ENCODE measurements around the gene ZG16B. TPM values are rescaled to one million over a fixed set of nuclear protein-coding genes. Genes with fewer than 3 reads are reported as not detected.

Gene ZG16B
- total and polyA plus RNA-seq, 7 donors: 0.62 TPM; not detected in 6

GRCh38 chr16:2871926-2872325 is 41.8 kb downstream of the ZG16B start:
- no peak for ATAC-seq

GRCh38 chr16:2874032-2874911 is 44.2 kb downstream of the ZG16B start:
- peak overlapping the region; percentile 22 for H3K4me3 ChIP-seq
- no peaks in the 10 kb centered on the region for H3K9me3 ChIP-seq
- WGBS, 3 donors: 36 to 46% (median 37%) methylated on average over 21 of the region's 21 CpGs
- DNase-seq (peak in 1 of 2 donors; percentile 39), ATAC-seq (peak in 3 of 4 donors; percentile 6 to 32 (median 27))
- H3K27ac ChIP-seq: peak overlapping the region; percentile 55
- peaks cover 24% of the 10 kb centered on the region for H3K4me1 ChIP-seq
- intact Hi-C loops (cut with DNase I): loop anchor here in 1 of 2 donors (2.0 kb wide), 1 partner anchor 45 kb away; no protein-coding TSS in a partner anchor
- no peaks in the 10 kb centered on the region for H3K27me3 ChIP-seq (ENCODE audit: insufficient read depth in 3 of 3, low read length in 2 of 3)
- TF ChIP-seq CTCF (IDR thresholded peaks at IDR 0.05): no peak
- H3K36me3 ChIP-seq (ENCODE audit: insufficient read depth in 1 of 2, low read depth in 1 of 2): no peaks in the 10 kb centered on the region

More at GRCh38 chr16:2871926-2872325, 41.8 kb downstream of the ZG16B start:
- TF ChIP-seq CTCF (IDR thresholded peaks at IDR 0.05): no peak
- intact Hi-C loops (cut with DNase I): no loop called here
- H3K4me1 ChIP-seq: peaks cover 24% of the 10 kb centered on the region
- H3K36me3 ChIP-seq (ENCODE audit: insufficient read depth in 1 of 2, low read depth in 1 of 2): no peaks in the 10 kb centered on the region
- no peaks in the 10 kb centered on the region for H3K9me3 ChIP-seq
- no peak overlapping the region for H3K4me3 ChIP-seq
- H3K27ac ChIP-seq: no peak overlapping the region
- peak in 1 of 2 donors; percentile 29 for DNase-seq
- H3K27me3 ChIP-seq (ENCODE audit: insufficient read depth in 3 of 3, low read length in 2 of 3): no peaks in the 10 kb centered on the region
- WGBS, 3 donors: 73 to 75% (median 75%) methylated on average over 6 of the region's 6 CpGs

GRCh38 chr16:2874912-2875362 is 44.8 kb downstream of the ZG16B start:
- intact Hi-C loops (cut with DNase I): loop anchor here (2.0 to 5.0 kb wide), 2 partner anchors 42 to 44 kb away; no protein-coding TSS in a partner anchor
- H3K9me3 ChIP-seq: no peaks in the 10 kb centered on the region
- H3K36me3 ChIP-seq (ENCODE audit: insufficient read depth in 1 of 2, low read depth in 1 of 2): no peaks in the 10 kb centered on the region
- H3K27ac ChIP-seq: no peak overlapping the region
- H3K4me3 ChIP-seq: peak overlapping the region; percentile 22
- peak; percentile 78 to 90 for DNase-seq
- TF ChIP-seq CTCF (IDR thresholded peaks at IDR 0.05): peak; percentile 93
- 6 to 9% (median 8%) methylated on average over 25 of the region's 25 CpGs for WGBS, 3 donors
- peaks cover 24% of the 10 kb centered on the region for H3K4me1 ChIP-seq
- H3K27me3 ChIP-seq (ENCODE audit: insufficient read depth in 3 of 3, low read length in 2 of 3): no peaks in the 10 kb centered on the region
- ATAC-seq: peak; percentile 97 to 98 (median 98)

GRCh38 chr16:2879854-2880508 is 49.9 kb downstream of the ZG16B start:
- peak in 1 of 2 donors; percentile 16 for DNase-seq
- no peaks in the 10 kb centered on the region for H3K27me3 ChIP-seq (ENCODE audit: insufficient read depth in 3 of 3, low read length in 2 of 3)
- 83 to 93% (median 86%) methylated on average over 6 of the region's 6 CpGs for WGBS, 3 donors
- no peak overlapping the region for H3K4me3 ChIP-seq
- no peak for ATAC-seq
- H3K27ac ChIP-seq: no peak overlapping the region
- no peaks in the 10 kb centered on the region for H3K9me3 ChIP-seq
- TF ChIP-seq CTCF (IDR thresholded peaks at IDR 0.05): no peak
- no peaks in the 10 kb centered on the region for H3K4me1 ChIP-seq
- H3K36me3 ChIP-seq (ENCODE audit: insufficient read depth in 1 of 2, low read depth in 1 of 2): no peaks in the 10 kb centered on the region
- intact Hi-C loops (cut with DNase I): loop anchor here in 1 of 2 donors (5.0 kb wide), 1 partner anchor 37 kb away; no protein-coding TSS in a partner anchor

Other genes starting within 250 kb of the ZG16B start
- gene KCTD5, start 147.8 kb upstream of the ZG16B start, total RNA-seq: 10 to 100 TPM in 3 of 4 donors, 1 to 10 TPM in 1; 9.1 to 18.0 (median 16.7) TPM
- 10 to 100 TPM; 10.8 to 65.8 (median 24.1) TPM for gene KCTD5, start 147.8 kb upstream of the ZG16B start, polyA plus RNA-seq
- gene PRSS27, start 110.1 kb upstream of the ZG16B start, total RNA-seq: under 1 TPM in 2 of 4 donors, not detected in 2; 0.22 to 0.34 TPM
- under 1 TPM; 0.07 to 0.20 (median 0.08) TPM for gene PRSS27, start 110.1 kb upstream of the ZG16B start, polyA plus RNA-seq
- 100 to 1,000 TPM; 277 to 413 (median 316) TPM for gene SRRM2, start 77.7 kb upstream of the ZG16B start, total RNA-seq
- 100 to 1,000 TPM; 183 to 226 (median 216) TPM for gene SRRM2, start 77.7 kb upstream of the ZG16B start, polyA plus RNA-seq
- gene ELOB, start 53.0 kb upstream of the ZG16B start, total RNA-seq: 100 to 1,000 TPM; 226 to 317 (median 296) TPM
- gene ELOB, start 53.0 kb upstream of the ZG16B start, polyA plus RNA-seq: 100 to 1,000 TPM; 344 to 660 (median 388) TPM
- gene PRSS33, start 42.7 kb upstream of the ZG16B start, total RNA-seq: not detected
- gene PRSS33, start 42.7 kb upstream of the ZG16B start, polyA plus RNA-seq: not detected
- gene PRSS41, start 31.8 kb upstream of the ZG16B start, total RNA-seq: not detected
- not detected for gene PRSS41, start 31.8 kb upstream of the ZG16B start, polyA plus RNA-seq
- not detected for gene PRSS21, start 13.1 kb upstream of the ZG16B start, total RNA-seq
- gene PRSS21, start 13.1 kb upstream of the ZG16B start, polyA plus RNA-seq: under 1 TPM; 0.05 to 0.20 (median 0.10) TPM
- gene PRSS22, start 27.9 kb downstream of the ZG16B start, total RNA-seq: under 1 TPM in 1 of 4 donors, not detected in 3; 0.20 TPM
- under 1 TPM in 2 of 3 donors, not detected in 1; 0.07 to 0.13 TPM for gene PRSS22, start 27.9 kb downstream of the ZG16B start, polyA plus RNA-seq
- gene FLYWCH2, start 52.9 kb downstream of the ZG16B start, total RNA-seq: 10 to 100 TPM; 14.1 to 15.7 (median 15.4) TPM
- gene FLYWCH2, start 52.9 kb downstream of the ZG16B start, polyA plus RNA-seq: 10 to 100 TPM; 26.5 to 39.4 (median 35.5) TPM
- gene FLYWCH1, start 81.6 kb downstream of the ZG16B start, total RNA-seq: 10 to 100 TPM; 33.0 to 55.5 (median 40.3) TPM
- gene FLYWCH1, start 81.6 kb downstream of the ZG16B start, polyA plus RNA-seq: 10 to 100 TPM; 21.2 to 65.2 (median 24.7) TPM
- not detected for gene KREMEN2, start 134.0 kb downstream of the ZG16B start, total RNA-seq
- under 1 TPM in 2 of 3 donors, not detected in 1; 0.01 to 0.04 TPM for gene KREMEN2, start 134.0 kb downstream of the ZG16B start, polyA plus RNA-seq
- gene PAQR4, start 139.0 kb downstream of the ZG16B start, total RNA-seq: 10 to 100 TPM in 1 of 4 donors, 1 to 10 TPM in 3; 4.6 to 15.9 (median 8.1) TPM
- 10 to 100 TPM; 12.3 to 26.1 (median 15.0) TPM for gene PAQR4, start 139.0 kb downstream of the ZG16B start, polyA plus RNA-seq
- gene PKMYT1, start 150.1 kb downstream of the ZG16B start, total RNA-seq: 1 to 10 TPM in 1 of 4 donors, under 1 TPM in 3; 0.27 to 1.2 (median 0.56) TPM
- 1 to 10 TPM in 2 of 3 donors, under 1 TPM in 1; 0.84 to 3.7 (median 2.0) TPM for gene PKMYT1, start 150.1 kb downstream of the ZG16B start, polyA plus RNA-seq
- gene CLDN9, start 182.6 kb downstream of the ZG16B start, total RNA-seq: 1 to 10 TPM in 1 of 4 donors, under 1 TPM in 3; 0.17 to 2.2 (median 0.86) TPM
- gene CLDN9, start 182.6 kb downstream of the ZG16B start, polyA plus RNA-seq: 1 to 10 TPM in 1 of 3 donors, under 1 TPM in 2; 0.12 to 1.3 (median 0.18) TPM
- not detected for gene CLDN6, start 187.9 kb downstream of the ZG16B start, total RNA-seq
- gene CLDN6, start 187.9 kb downstream of the ZG16B start, polyA plus RNA-seq: 1 to 10 TPM in 1 of 3 donors, under 1 TPM in 2; 0.05 to 5.5 (median 0.45) TPM
- 100 to 1,000 TPM; 139 to 181 (median 156) TPM for gene TNFRSF12A, start 190.1 kb downstream of the ZG16B start, total RNA-seq
- gene TNFRSF12A, start 190.1 kb downstream of the ZG16B start, polyA plus RNA-seq: 100 to 1,000 TPM in 2 of 3 donors, 10 to 100 TPM in 1; 69.5 to 889 (median 227) TPM
- 100 to 1,000 TPM in 2 of 4 donors, 10 to 100 TPM in 2; 65.1 to 258 (median 129) TPM for gene HCFC1R1, start 193.6 kb downstream of the ZG16B start, total RNA-seq
- 100 to 1,000 TPM; 131 to 233 (median 216) TPM for gene HCFC1R1, start 193.6 kb downstream of the ZG16B start, polyA plus RNA-seq
- 10 to 100 TPM; 17.0 to 34.4 (median 25.8) TPM for gene THOC6, start 193.7 kb downstream of the ZG16B start, total RNA-seq
- gene THOC6, start 193.7 kb downstream of the ZG16B start, polyA plus RNA-seq: 10 to 100 TPM; 26.9 to 72.2 (median 39.8) TPM
- gene BICDL2, start 206.6 kb downstream of the ZG16B start, total RNA-seq: not detected
- under 1 TPM in 2 of 3 donors, not detected in 1; 0.01 to 0.18 TPM for gene BICDL2, start 206.6 kb downstream of the ZG16B start, polyA plus RNA-seq
- 1 to 10 TPM in 3 of 4 donors, under 1 TPM in 1; 0.67 to 2.3 (median 1.2) TPM for gene MMP25, start 216.3 kb downstream of the ZG16B start, total RNA-seq
- 1 to 10 TPM in 1 of 3 donors, under 1 TPM in 2; 0.13 to 1.2 (median 0.23) TPM for gene MMP25, start 216.3 kb downstream of the ZG16B start, polyA plus RNA-seq
- 100 to 1,000 TPM in 3 of 4 donors, 10 to 100 TPM in 1; 90.5 to 192 (median 123) TPM for gene IL32, start 235.3 kb downstream of the ZG16B start, total RNA-seq
- gene IL32, start 235.3 kb downstream of the ZG16B start, polyA plus RNA-seq: 100 to 1,000 TPM; 302 to 749 (median 618) TPM